ENCODE measurements around the gene BARHL1.
"Not testable (repeated sequence)": the region's sequence is repeated elsewhere in the genome, so short reads cannot be mapped to it uniquely, and the experiment has no call there.

The BARHL1 gene

GRCh38 chr9:132555528-132555927 is 26.9 kb upstream of the BARHL1 start:
- FAIRE-seq (no peak), DNase-seq (ENCODE audit: extremely low spot score, insufficient read length, low read depth) (no peak)

GRCh38 chr9:132556235-132556634 is 26.2 kb upstream of the BARHL1 start:
- FAIRE-seq: no peak
- no peak for DNase-seq (ENCODE audit: extremely low spot score, insufficient read length, low read depth)

- DNase-seq (ENCODE audit: extremely low spot score, insufficient read length, low read depth) (no peak), FAIRE-seq (no peak)
These were observed 25.7 kb upstream of the BARHL1 start for GRCh38 chr9:132556714-132557113.

GRCh38 chr9:132557159-132557558 is 25.2 kb upstream of the BARHL1 start:
- DNase-seq (ENCODE audit: extremely low spot score, insufficient read length, low read depth): no peak
- no peak for FAIRE-seq

GRCh38 chr9:132559711-132560110 is 22.7 kb upstream of the BARHL1 start:
- DNase-seq (ENCODE audit: extremely low spot score, insufficient read length, low read depth): no peak
- no peak for FAIRE-seq

GRCh38 chr9:132560616-132561202 is 21.7 kb upstream of the BARHL1 start:
- FAIRE-seq (no peak), DNase-seq (ENCODE audit: extremely low spot score, insufficient read length, low read depth) (no peak)

GRCh38 chr9:132562306-132562573 is 20.2 kb upstream of the BARHL1 start:
- FAIRE-seq (no peak), DNase-seq (ENCODE audit: extremely low spot score, insufficient read length, low read depth) (no peak)

- FAIRE-seq (no peak), DNase-seq (ENCODE audit: extremely low spot score, insufficient read length, low read depth) (no peak)
These were observed 17.9 kb upstream of the BARHL1 start for GRCh38 chr9:132564526-132564925.

GRCh38 chr9:132568787-132569186 is 13.6 kb upstream of the BARHL1 start:
- not testable (repeated sequence) for FAIRE-seq; DNase-seq (ENCODE audit: extremely low spot score, insufficient read length, low read depth)

- DNase-seq (ENCODE audit: extremely low spot score, insufficient read length, low read depth) (no peak), FAIRE-seq (no peak)
These were observed 10.4 kb upstream of the BARHL1 start for GRCh38 chr9:132571806-132572600.

- DNase-seq (ENCODE audit: extremely low spot score, insufficient read length, low read depth) (no peak), FAIRE-seq (no peak)
These were observed 9.5 kb upstream of the BARHL1 start for GRCh38 chr9:132572921-132573320.

GRCh38 chr9:132575005-132575609 is 7.3 kb upstream of the BARHL1 start:
- peak; percentile 73 for FAIRE-seq
- peak; percentile 50 for DNase-seq (ENCODE audit: extremely low spot score, insufficient read length, low read depth)

- FAIRE-seq (no peak), DNase-seq (ENCODE audit: extremely low spot score, insufficient read length, low read depth) (no peak)
These were observed 6.6 kb upstream of the BARHL1 start for GRCh38 chr9:132575811-132576210.

- FAIRE-seq: no peak
These were observed 5.3 kb upstream of the BARHL1 start for GRCh38 chr9:132577119-132577518.

GRCh38 chr9:132578367-132578932 is 4.0 kb upstream of the BARHL1 start:
- no peak for FAIRE-seq
- no peak for DNase-seq (ENCODE audit: extremely low spot score, insufficient read length, low read depth)

More at GRCh38 chr9:132577119-132577518, 5.3 kb upstream of the BARHL1 start:
- no peak for DNase-seq (ENCODE audit: extremely low spot score, insufficient read length, low read depth)

- no peak for DNase-seq (ENCODE audit: extremely low spot score, insufficient read length, low read depth)
- no peak for FAIRE-seq
These were observed 3.0 kb upstream of the BARHL1 start for GRCh38 chr9:132579427-132579798.

- DNase-seq (ENCODE audit: extremely low spot score, insufficient read length, low read depth) (no peak), FAIRE-seq (no peak)
These were observed 579 bp downstream of the BARHL1 start for GRCh38 chr9:132582786-132583583.

- FAIRE-seq (no peak), DNase-seq (ENCODE audit: extremely low spot score, insufficient read length, low read depth) (no peak)
These were observed 1.3 kb downstream of the BARHL1 start for GRCh38 chr9:132583584-132584304.

GRCh38 chr9:132584601-132585560 is 2.5 kb downstream of the BARHL1 start:
- DNase-seq (ENCODE audit: extremely low spot score, insufficient read length, low read depth) (no peak), FAIRE-seq (no peak)

Measured in GM18507 (cell line).